Measurements from ENCODE around the gene DACH1.

Gene DACH1

GRCh38 chr13:71871844-71872243, 4.8 kb upstream of the DACH1 start:
- Histone ChIP-seq H3K14ac (ENCODE audit: low read length) (no peak overlapping the region), H3K27me3 (ENCODE audit: control insufficient read depth in 3 of 3, insufficient read depth in 3 of 3, low read depth in 1 of 3, low read length in 3 of 3) (no peaks in the 10 kb centered on the region), H3K4me3 (ENCODE audit: low read length in 2 of 2) (no peak overlapping the region), H2BK5ac (ENCODE audit: low read length) (no peak overlapping the region), H3K18ac (ENCODE audit: low read length) (no peak overlapping the region), H3K79me1 (ENCODE audit: low read depth, low read length) (no peaks in the 10 kb centered on the region), H3K9me3 (replicated peaks in 1 of 2; ENCODE audit: control insufficient read depth in 2 of 2, insufficient read depth in 1 of 2, low read depth in 1 of 2, low read length in 2 of 2) (no peaks in the 10 kb centered on the region), H3K23ac (ENCODE audit: low read depth, low read length, poor library complexity) (no peak overlapping the region), H3K4me2 (ENCODE audit: insufficient read depth, low read length, poor library complexity, severe bottlenecking) (no peak overlapping the region), H3K4me1 (ENCODE audit: control insufficient read depth in 2 of 2, insufficient read depth in 1 of 2, low read depth in 1 of 2, low read length in 2 of 2) (peaks cover 13 to 14% of the 10 kb centered on the region in 2 donors), H2AFZ (ENCODE audit: low read length) (no peak overlapping the region), H2BK12ac (ENCODE audit: low read length) (no peak overlapping the region), H3K36me3 (replicated peaks in 1 of 2; ENCODE audit: control insufficient read depth in 2 of 2, insufficient read depth in 2 of 2, low read length in 2 of 2) (no peaks in the 10 kb centered on the region), H3K9ac (ENCODE audit: low read depth, low read length, poor library complexity) (no peak overlapping the region), H4K8ac (ENCODE audit: low read depth, low read length) (no peak overlapping the region), H2AK5ac (ENCODE audit: low read depth, low read length) (no peak overlapping the region), H2BK15ac (ENCODE audit: low read length) (no peak overlapping the region), H3K4ac (ENCODE audit: low read length) (no peak overlapping the region), H2BK120ac (ENCODE audit: low read depth, low read length) (no peak overlapping the region), H3K27ac (replicated peaks; ENCODE audit: low read length) (no peak overlapping the region), H4K91ac (ENCODE audit: low read depth, low read length, poor library complexity) (no peak overlapping the region)
- no peak for DNase-seq (ENCODE audit: low spot score)
- WGBS, 2 donors (ENCODE audit: extremely low coverage in 2 of 2, insufficient read length in 2 of 2, insufficient replicate concordance in 1 of 2) = no CpG with 5 or more reads among the region's 1 CpG

GRCh38 chr13:71871176-71871754, 4.3 kb upstream of the DACH1 start:
- Histone ChIP-seq H3K23ac (ENCODE audit: low read depth, low read length, poor library complexity) (no peak overlapping the region), H3K9ac (ENCODE audit: low read depth, low read length, poor library complexity) (no peak overlapping the region), H2BK15ac (ENCODE audit: low read length) (no peak overlapping the region), H3K27me3 (ENCODE audit: control insufficient read depth in 3 of 3, insufficient read depth in 3 of 3, low read depth in 1 of 3, low read length in 3 of 3) (no peaks in the 10 kb centered on the region), H3K4ac (ENCODE audit: low read length) (no peak overlapping the region), H2AFZ (ENCODE audit: low read length) (no peak overlapping the region), H4K8ac (ENCODE audit: low read depth, low read length) (no peak overlapping the region), H4K91ac (ENCODE audit: low read depth, low read length, poor library complexity) (no peak overlapping the region), H2BK12ac (ENCODE audit: low read length) (no peak overlapping the region), H2BK120ac (ENCODE audit: low read depth, low read length) (no peak overlapping the region), H2BK5ac (ENCODE audit: low read length) (no peak overlapping the region), H3K14ac (ENCODE audit: low read length) (no peak overlapping the region), H3K79me1 (ENCODE audit: low read depth, low read length) (peaks cover 3% of the 10 kb centered on the region), H3K18ac (ENCODE audit: low read length) (no peak overlapping the region), H3K4me2 (ENCODE audit: insufficient read depth, low read length, poor library complexity, severe bottlenecking) (no peak overlapping the region), H3K9me3 (replicated peaks in 1 of 2; ENCODE audit: control insufficient read depth in 2 of 2, insufficient read depth in 1 of 2, low read depth in 1 of 2, low read length in 2 of 2) (no peaks in the 10 kb centered on the region), H3K27ac (replicated peaks; ENCODE audit: low read length) (no peak overlapping the region), H3K36me3 (replicated peaks in 1 of 2; ENCODE audit: control insufficient read depth in 2 of 2, insufficient read depth in 2 of 2, low read length in 2 of 2) (no peaks in the 10 kb centered on the region), H3K4me1 (ENCODE audit: control insufficient read depth in 2 of 2, insufficient read depth in 1 of 2, low read depth in 1 of 2, low read length in 2 of 2) (peaks cover 11 to 12% of the 10 kb centered on the region in 2 donors), H2AK5ac (ENCODE audit: low read depth, low read length) (no peak overlapping the region), H3K4me3 (ENCODE audit: low read length in 2 of 2) (no peak overlapping the region)
- WGBS, 2 donors (ENCODE audit: extremely low coverage in 2 of 2, insufficient read length in 2 of 2, insufficient replicate concordance in 1 of 2) = no CpG with 5 or more reads among the region's 3 CpGs
- no peak for DNase-seq (ENCODE audit: low spot score)

- H3K27me3 ChIP-seq (ENCODE audit: control insufficient read depth in 3 of 3, insufficient read depth in 3 of 3, low read depth in 1 of 3, low read length in 3 of 3) = no peaks in the 10 kb centered on the region
- no peak overlapping the region for H3K4ac ChIP-seq (ENCODE audit: low read length)
- no peaks in the 10 kb centered on the region for H3K9me3 ChIP-seq (replicated peaks in 1 of 2; ENCODE audit: control insufficient read depth in 2 of 2, insufficient read depth in 1 of 2, low read depth in 1 of 2, low read length in 2 of 2)
- H3K79me1 ChIP-seq (ENCODE audit: low read depth, low read length) = peaks cover 10% of the 10 kb centered on the region
- no peak overlapping the region for H3K18ac ChIP-seq (ENCODE audit: low read length)
- peak overlapping the region; percentile 59 for H3K4me2 ChIP-seq (ENCODE audit: insufficient read depth, low read length, poor library complexity, severe bottlenecking)
- H3K14ac ChIP-seq (ENCODE audit: low read length) = no peak overlapping the region
- no CpG with 5 or more reads among the region's 8 CpGs for WGBS, 2 donors (ENCODE audit: extremely low coverage in 2 of 2, insufficient read length in 2 of 2, insufficient replicate concordance in 1 of 2)
- H3K23ac ChIP-seq (ENCODE audit: low read depth, low read length, poor library complexity) = no peak overlapping the region
- no peak overlapping the region for H2BK5ac ChIP-seq (ENCODE audit: low read length)
- H2BK12ac ChIP-seq (ENCODE audit: low read length) = no peak overlapping the region
- H2AK5ac ChIP-seq (ENCODE audit: low read depth, low read length) = no peak overlapping the region
- H2BK120ac ChIP-seq (ENCODE audit: low read depth, low read length) = no peak overlapping the region
- H3K27ac ChIP-seq (replicated peaks; ENCODE audit: low read length) = no peak overlapping the region
- no peak overlapping the region for H2BK15ac ChIP-seq (ENCODE audit: low read length)
- no peak overlapping the region for H4K8ac ChIP-seq (ENCODE audit: low read depth, low read length)
- no peak for DNase-seq (ENCODE audit: low spot score)
- H3K4me3 ChIP-seq (ENCODE audit: low read length in 2 of 2) = no peak overlapping the region
- H2AFZ ChIP-seq (ENCODE audit: low read length) = no peak overlapping the region
- no peak overlapping the region for H4K91ac ChIP-seq (ENCODE audit: low read depth, low read length, poor library complexity)
- H3K4me1 ChIP-seq (ENCODE audit: control insufficient read depth in 2 of 2, insufficient read depth in 1 of 2, low read depth in 1 of 2, low read length in 2 of 2) = peaks cover 11 to 12% of the 10 kb centered on the region in 2 donors
- H3K9ac ChIP-seq (ENCODE audit: low read depth, low read length, poor library complexity) = no peak overlapping the region
- H3K36me3 ChIP-seq (replicated peaks in 1 of 2; ENCODE audit: control insufficient read depth in 2 of 2, insufficient read depth in 2 of 2, low read length in 2 of 2) = no peaks in the 10 kb centered on the region
Measured at GRCh38 chr13:71870100-71870499, 3.1 kb upstream of the DACH1 start.

- no peak overlapping the region for H3K14ac ChIP-seq (ENCODE audit: low read length)
- no peak overlapping the region for H3K18ac ChIP-seq (ENCODE audit: low read length)
- no peak overlapping the region for H3K4me3 ChIP-seq (ENCODE audit: low read length in 2 of 2)
- no peak overlapping the region for H3K27ac ChIP-seq (replicated peaks; ENCODE audit: low read length)
- no peak overlapping the region for H3K23ac ChIP-seq (ENCODE audit: low read depth, low read length, poor library complexity)
- H3K36me3 ChIP-seq (replicated peaks in 1 of 2; ENCODE audit: control insufficient read depth in 2 of 2, insufficient read depth in 2 of 2, low read length in 2 of 2) = no peaks in the 10 kb centered on the region
- H2BK15ac ChIP-seq (ENCODE audit: low read length) = no peak overlapping the region
- H3K9ac ChIP-seq (ENCODE audit: low read depth, low read length, poor library complexity) = no peak overlapping the region
- peaks cover 7 to 12% of the 10 kb centered on the region in 2 donors for H3K4me1 ChIP-seq (ENCODE audit: control insufficient read depth in 2 of 2, insufficient read depth in 1 of 2, low read depth in 1 of 2, low read length in 2 of 2)
- H4K8ac ChIP-seq (ENCODE audit: low read depth, low read length) = no peak overlapping the region
- H2AK5ac ChIP-seq (ENCODE audit: low read depth, low read length) = no peak overlapping the region
- no peak overlapping the region for H4K91ac ChIP-seq (ENCODE audit: low read depth, low read length, poor library complexity)
- H2BK12ac ChIP-seq (ENCODE audit: low read length) = no peak overlapping the region
- H2BK120ac ChIP-seq (ENCODE audit: low read depth, low read length) = no peak overlapping the region
- H3K4ac ChIP-seq (ENCODE audit: low read length) = no peak overlapping the region
- H2BK5ac ChIP-seq (ENCODE audit: low read length) = no peak overlapping the region
- no peaks in the 10 kb centered on the region for H3K27me3 ChIP-seq (ENCODE audit: control insufficient read depth in 3 of 3, insufficient read depth in 3 of 3, low read depth in 1 of 3, low read length in 3 of 3)
- no peak overlapping the region for H2AFZ ChIP-seq (ENCODE audit: low read length)
- H3K79me1 ChIP-seq (ENCODE audit: low read depth, low read length) = peaks cover 10% of the 10 kb centered on the region
- no CpG with 5 or more reads among the region's 5 CpGs for WGBS, 2 donors (ENCODE audit: extremely low coverage in 2 of 2, insufficient read length in 2 of 2, insufficient replicate concordance in 1 of 2)
- no peaks in the 10 kb centered on the region for H3K9me3 ChIP-seq (replicated peaks in 1 of 2; ENCODE audit: control insufficient read depth in 2 of 2, insufficient read depth in 1 of 2, low read depth in 1 of 2, low read length in 2 of 2)
- no peak for DNase-seq (ENCODE audit: low spot score)
- H3K4me2 ChIP-seq (ENCODE audit: insufficient read depth, low read length, poor library complexity, severe bottlenecking) = no peak overlapping the region
Measured at GRCh38 chr13:71869274-71869673, 2.3 kb upstream of the DACH1 start.
